Endometrial microvascular endothelial cells (primary cell): ENCODE data around the gene AGBL4. TPM values are rescaled to one million over a fixed set of nuclear protein-coding genes. Genes with fewer than 3 reads are reported as not detected.

Experiments used
- in situ Hi-C: cut with HindIII; loops from 2 replicates; pipeline ENCODE4 v1.10.0; 2017; ENCODE audit warnings: low sequenced_read_pairs, low pct_unique_long_range_greater_than_20kb; ENCODE audit errors: inconsistent ontology term
- total RNA-seq: library from RNA; depleted of rRNA; stranded (reverse); fragments of >200 nt; gene quantifications from one replicate; pipeline ENCODE4 v1.2.3, GENCODE V29; 2015; ENCODE audit errors: inconsistent ontology term

AGBL4 gene
- total RNA-seq, 1 donor from 2014 or later, result not detected

GRCh38 chr1:48887796-48888195 lies 1136.0 kb downstream of the AGBL4 start:
- in situ Hi-C loops, result no loop called here

GRCh38 chr1:48882020-48882419 lies 1141.7 kb downstream of the AGBL4 start:
- in situ Hi-C loops, result no loop called here

GRCh38 chr1:48878191-48878940 lies 1145.4 kb downstream of the AGBL4 start:
- in situ Hi-C loops, result no loop called here

- in situ Hi-C loops, result no loop called here
These were observed 1147.4 kb downstream of the AGBL4 start for GRCh38 chr1:48876330-48876785.

- in situ Hi-C loops, result no loop called here
These were observed 1148.0 kb downstream of the AGBL4 start for GRCh38 chr1:48875552-48876329.

GRCh38 chr1:48873944-48874343 lies 1149.8 kb downstream of the AGBL4 start:
- in situ Hi-C loops, result no loop called here

- in situ Hi-C loops, result no loop called here
These were observed 1153.2 kb downstream of the AGBL4 start for GRCh38 chr1:48870596-48870995.

- in situ Hi-C loops, result no loop called here
These were observed 1154.4 kb downstream of the AGBL4 start for GRCh38 chr1:48869116-48869893.

- in situ Hi-C loops, result no loop called here
These were observed 1158.8 kb downstream of the AGBL4 start for GRCh38 chr1:48864913-48865312.

GRCh38 chr1:48859456-48859855 lies 1164.3 kb downstream of the AGBL4 start:
- in situ Hi-C loops, result no loop called here

GRCh38 chr1:48858200-48858920 lies 1165.4 kb downstream of the AGBL4 start:
- in situ Hi-C loops, result no loop called here

GRCh38 chr1:48853006-48853405 lies 1170.7 kb downstream of the AGBL4 start:
- in situ Hi-C loops, result no loop called here

GRCh38 chr1:48851638-48852037 lies 1172.1 kb downstream of the AGBL4 start:
- in situ Hi-C loops, result no loop called here

- in situ Hi-C loops, result no loop called here
These were observed 1175.7 kb downstream of the AGBL4 start for GRCh38 chr1:48848035-48848434.

GRCh38 chr1:48846441-48846840 lies 1177.3 kb downstream of the AGBL4 start:
- in situ Hi-C loops, result no loop called here

- in situ Hi-C loops, result no loop called here
These were observed 1179.6 kb downstream of the AGBL4 start for GRCh38 chr1:48844187-48844586.

GRCh38 chr1:48841966-48842365 lies 1181.8 kb downstream of the AGBL4 start:
- in situ Hi-C loops, result no loop called here

GRCh38 chr1:48841461-48841860 lies 1182.3 kb downstream of the AGBL4 start:
- in situ Hi-C loops, result no loop called here
